Neural progenitor cell (in vitro differentiated cells): ENCODE data around the gene ABCC8.

Experiments used
- EZH2 ChIP-seq: fragments of 200-600 bp; sonication (generic); IDR thresholded peaks from 2 replicates; pipeline ENCODE4 v1.6.1; 2017; ENCODE audit warnings: antibody characterized with exemption, mild to moderate bottlenecking, moderate library complexity
- EZH2phosphoT487 ChIP-seq: fragments of 200-600 bp; sonication (generic); IDR thresholded peaks from 2 replicates; pipeline ENCODE4 v1.6.1; 2017; ENCODE audit warnings: antibody characterized with exemption
- TF ChIP-seq, protein P1 (sequence below): fragments of 200-600 bp; sonication (generic); IDR thresholded peaks from 2 replicates; pipeline ENCODE4 v1.5.1; 2017; ENCODE audit warnings: antibody characterized with exemption, mild to moderate bottlenecking

DNA sequence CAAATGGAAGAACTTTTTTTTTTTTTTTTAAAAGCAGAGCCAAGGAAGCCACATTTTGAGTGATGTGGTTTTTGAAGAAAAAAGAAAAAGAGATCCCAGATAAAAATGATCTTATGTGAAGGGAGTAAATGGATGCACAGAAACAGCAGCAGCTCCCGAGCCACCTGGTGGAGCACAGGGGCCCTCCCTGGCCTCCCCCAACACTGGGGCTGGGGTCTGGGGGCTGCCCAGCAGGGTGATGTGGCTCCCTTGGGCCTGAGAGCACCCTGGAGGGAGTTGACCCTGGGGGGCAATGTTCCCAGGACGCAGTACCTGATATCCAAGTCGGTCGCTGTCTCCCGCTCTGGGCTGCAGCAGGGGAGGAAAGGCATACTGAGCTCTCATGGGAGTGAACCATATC lies 61.7 kb downstream of the ABCC8 start:
- TF ChIP-seq EZH2phosphoT487 (no peak), EZH2 (no peak)
- TF ChIP-seq, protein P1, sequence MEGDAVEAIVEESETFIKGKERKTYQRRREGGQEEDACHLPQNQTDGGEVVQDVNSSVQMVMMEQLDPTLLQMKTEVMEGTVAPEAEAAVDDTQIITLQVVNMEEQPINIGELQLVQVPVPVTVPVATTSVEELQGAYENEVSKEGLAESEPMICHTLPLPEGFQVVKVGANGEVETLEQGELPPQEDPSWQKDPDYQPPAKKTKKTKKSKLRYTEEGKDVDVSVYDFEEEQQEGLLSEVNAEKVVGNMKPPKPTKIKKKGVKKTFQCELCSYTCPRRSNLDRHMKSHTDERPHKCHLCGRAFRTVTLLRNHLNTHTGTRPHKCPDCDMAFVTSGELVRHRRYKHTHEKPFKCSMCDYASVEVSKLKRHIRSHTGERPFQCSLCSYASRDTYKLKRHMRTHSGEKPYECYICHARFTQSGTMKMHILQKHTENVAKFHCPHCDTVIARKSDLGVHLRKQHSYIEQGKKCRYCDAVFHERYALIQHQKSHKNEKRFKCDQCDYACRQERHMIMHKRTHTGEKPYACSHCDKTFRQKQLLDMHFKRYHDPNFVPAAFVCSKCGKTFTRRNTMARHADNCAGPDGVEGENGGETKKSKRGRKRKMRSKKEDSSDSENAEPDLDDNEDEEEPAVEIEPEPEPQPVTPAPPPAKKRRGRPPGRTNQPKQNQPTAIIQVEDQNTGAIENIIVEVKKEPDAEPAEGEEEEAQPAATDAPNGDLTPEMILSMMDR = no peak
